GM12878 (cell line): ENCODE data around the gene PTAFR. TPM values are rescaled to one million over a fixed set of nuclear protein-coding genes. Genes with fewer than 3 reads are reported as not detected.

ENCODE experiments used
- ATAC-seq: fragments of 200-7000 bp; cut with Tn5 transposase; 3 replicates; pipeline ENCODE4 v1.9.1; 2020; ENCODE audit warnings: mild to moderate bottlenecking, moderate library complexity
- BruUV-seq: library from RNA; stranded (reverse); fragments of 400-500 nt; replicated peaks from 2 replicates; lab custom pipeline; 2021; lab: Mats Ljungman, UMichigan
- CTCF ChIA-PET: fragments of 300-600 bp; sonication (Branson Sonifier 250); formaldehyde crosslinking; extraction: SDS; loops from one replicate; lab custom pipeline; 2021; ENCODE audit warnings: inconsistent platforms; lab: Yijun Ruan, JAX
- POLR2A ChIA-PET: fragments of 350-600 bp; formaldehyde crosslinking; extraction: SDS; loops from one replicate; lab custom pipeline; 2021; ENCODE audit warnings: inconsistent platforms; lab: Charles Lee
- RAD21 ChIA-PET: fragments of 300-600 bp; sonication (Branson Sonifier 250); formaldehyde crosslinking; loops from one replicate; lab custom pipeline; 2023; ENCODE audit warnings: antibody characterized with exemption; ENCODE audit not compliant: unreplicated experiment; lab: Charles Lee
- SMC1A ChIA-PET: fragments of 300-600 bp; sonication (Branson Sonifier 250); formaldehyde crosslinking; loops from one replicate; lab custom pipeline; 2023; ENCODE audit not compliant: unreplicated experiment, uncharacterized antibody; lab: Charles Lee
- DNase-seq: peaks from one replicate; pipeline ENCODE4 v3.0.0-alpha.2; 2011; ENCODE audit warnings: low read depth, low spot score
- FAIRE-seq: peaks from 3 replicates; lab custom pipeline; 2011; peaks lifted over from hg19 to GRCh38; lab: Jason Lieb, UNC
- H2AFZ ChIP-seq: 2 replicates; pipeline ENCODE4 v1.6.0; 2011; ENCODE audit warnings: low read depth, low read length, control low read depth; ENCODE audit not compliant: control insufficient read depth
- H3K27ac ChIP-seq: 2 replicates; pipeline ENCODE4 v1.5.1; 2011; ENCODE audit warnings: control low read depth; ENCODE audit not compliant: control insufficient read depth, insufficient read depth
- H3K27me3 ChIP-seq, 2 experiments: replicated peaks in 1 of 2; 2 replicates each; pipeline versions ENCODE4 v1.6.0 to v1.6.1; 2011; ENCODE audit warnings: low read length in 1 of 2; ENCODE audit not compliant: control insufficient read depth in 2 of 2, insufficient read depth in 2 of 2
- H3K36me3 ChIP-seq, 2 experiments: 2 replicates each; pipeline ENCODE4 v1.5.1; 2011; ENCODE audit warnings: low read length in 1 of 2; ENCODE audit not compliant: control insufficient read depth in 2 of 2, insufficient read depth in 2 of 2
- H3K4me1 ChIP-seq: 2 replicates; pipeline ENCODE4 v1.6.1; 2011; ENCODE audit warnings: mild to moderate bottlenecking, low read length, moderate library complexity, mixed read lengths; ENCODE audit not compliant: control insufficient read depth, insufficient read depth
- H3K4me2 ChIP-seq: 2 replicates; pipeline ENCODE4 v1.6.0; 2011; ENCODE audit warnings: control low read depth; ENCODE audit not compliant: control insufficient read depth, insufficient read depth
- H3K4me3 ChIP-seq: fragments of 200-600 bp; sonication (generic); 2 replicates; pipeline ENCODE4 v1.5.1; 2016
- H3K79me2 ChIP-seq: 2 replicates; pipeline ENCODE4 v1.6.0; 2011; ENCODE audit warnings: low read length; ENCODE audit not compliant: control insufficient read depth, insufficient read depth
- H3K9ac ChIP-seq: 2 replicates; pipeline ENCODE4 v1.8.0; 2011; ENCODE audit warnings: low read length, control low read depth, mixed read lengths; ENCODE audit not compliant: control insufficient read depth, insufficient read depth
- H3K9me3 ChIP-seq: replicated peaks from 3 replicates; pipeline ENCODE4 v1.5.1; 2011; ENCODE audit warnings: mild to moderate bottlenecking, low read length; ENCODE audit not compliant: control insufficient read depth, insufficient read depth
- H4K20me1 ChIP-seq: 2 replicates; pipeline ENCODE4 v1.6.0; 2011; ENCODE audit not compliant: control insufficient read depth, insufficient read depth
- BCL11A ChIP-seq: IDR thresholded peaks from 2 replicates; pipeline ENCODE4 v1.6.1; 2011; ENCODE audit warnings: low read depth, low read length
- BMI1 ChIP-seq: fragments of 450-650 bp; IDR thresholded peaks from 2 replicates; pipeline ENCODE4 v1.6.1; 2016; ENCODE audit warnings: mild to moderate bottlenecking, moderate library complexity, borderline replicate concordance
- CREB1 ChIP-seq: IDR thresholded peaks from 2 replicates; pipeline ENCODE4 v1.6.1; 2012; ENCODE audit warnings: low read depth, mild to moderate bottlenecking, inconsistent platforms
- ETV6 ChIP-seq, 2 experiments: fragments of 450-650 bp in 1 of 2; IDR thresholded peaks in 1 of 2; conservative IDR thresholded peaks in 1 of 2; 2 replicates each; pipeline ENCODE4 v1.6.1; 2014; ENCODE audit warnings: antibody characterized with exemption in 1 of 2, borderline replicate concordance in 1 of 2, low read depth in 1 of 2, mild to moderate bottlenecking in 1 of 2, moderate library complexity in 1 of 2
- KLF5 ChIP-seq: fragments of 450-650 bp; IDR thresholded peaks from 2 replicates; pipeline ENCODE4 v1.6.1; 2014; ENCODE audit warnings: mild to moderate bottlenecking; ENCODE audit not compliant: partially characterized antibody
- MEF2A ChIP-seq: IDR thresholded peaks from 2 replicates; pipeline ENCODE4 v1.6.1; 2011; ENCODE audit warnings: low read depth, mild to moderate bottlenecking, low read length, moderate library complexity; ENCODE audit not compliant: insufficient read depth
- NFXL1 ChIP-seq: fragments of 450-650 bp; IDR thresholded peaks from 2 replicates; pipeline ENCODE4 v1.6.1; 2017; ENCODE audit warnings: antibody characterized with exemption, mild to moderate bottlenecking, borderline replicate concordance
- POLR2A ChIP-seq: IDR thresholded peaks from 2 replicates; pipeline ENCODE4 v1.6.1; 2011; ENCODE audit warnings: low read depth, mild to moderate bottlenecking, low read length
- SMAD1 ChIP-seq: fragments of 450-650 bp; IDR thresholded peaks from 2 replicates; pipeline ENCODE4 v1.6.1; 2018; ENCODE audit warnings: mild to moderate bottlenecking, low read depth; ENCODE audit not compliant: partially characterized antibody
- TBL1XR1 ChIP-seq: IDR thresholded peaks from 2 replicates; pipeline ENCODE4 v1.6.1; 2012; ENCODE audit warnings: low read depth, low read length, improper control_type of control experiment
- ZNF592 ChIP-seq: fragments of 450-650 bp; IDR thresholded peaks from 2 replicates; pipeline ENCODE4 v1.6.1; 2017; ENCODE audit warnings: mild to moderate bottlenecking, moderate library complexity
- WGBS: methylation state at CpG from one replicate; pipeline ENCODE4 v1.1.6; 2016; ENCODE audit warnings: low lambda C conversion rate; ENCODE audit not compliant: insufficient replicate concordance, insufficient coverage; ENCODE audit errors: missing lambda C conversion rate; 5-methylcytosine and 5-hydroxymethylcytosine counted together
- in situ Hi-C: fragments of 300-500 bp; cut with MboI; formaldehyde crosslinking; loops from 9 replicates; pipeline ENCODE4 v1.14.3; 2018; ENCODE audit warnings: mixed read lengths
- intact Hi-C: fragments of 100-400 bp; cut with micrococcal nuclease; formaldehyde crosslinking; loops from one replicate; pipeline ENCODE4 v1.14.2; 2022; ENCODE audit not compliant: unreplicated experiment
- polyA plus RNA-seq, 11 experiments: library from polyadenylated mRNA; depleted of rRNA in 4 of 11; unstranded in 6 of 11; stranded (reverse) in 5 of 11; fragments of >200 nt; fragmentation: Nextera tagmentation in 4 of 11; fragmentation: Illumina TruSeq in 1 of 11; extraction: Ambion mirVana in 4 of 11; extraction: Trizol in 1 of 11; gene quantifications; 1 replicate in 1 of 11; 2 replicates in 10 of 11; pipeline versions ENCODE4 v1.2.1 to v1.2.3, GENCODE V29; 2011 to 2016; ENCODE audit warnings: inconsistent platforms in 2 of 11, missing spikeins in 2 of 11, low read depth in 1 of 11
- total RNA-seq, 4 experiments: library from RNA; depleted of rRNA in 3 of 4; stranded (reverse); fragments of >200 nt in 3 of 4; fragmentation: Illumina TruSeq in 1 of 4; extraction: Trizol in 1 of 4; gene quantifications; 2 replicates each; pipeline versions ENCODE4 v1.2.1 to v1.2.3, GENCODE V29; 2013 to 2021
- TF ChIP-seq, protein P1 (sequence below): IDR thresholded peaks from 2 replicates; pipeline ENCODE4 v1.6.1; 2011; ENCODE audit warnings: low read depth, mild to moderate bottlenecking, low read length, moderate library complexity, borderline replicate concordance; ENCODE audit errors: extremely low read depth
- TF ChIP-seq, protein P2 (sequence below): fragments of 450-650 bp; IDR thresholded peaks from 2 replicates; pipeline ENCODE4 v1.6.1; 2018; ENCODE audit warnings: mild to moderate bottlenecking, low read depth, moderate library complexity; ENCODE audit not compliant: partially characterized antibody

Gene PTAFR
- total and polyA plus RNA-seq, 10 of the 15 experiments (the other 5 are each of a cell fraction or from before 2014, with no cell fraction given), result 17.5 to 251 (median 27.7) TPM

DNA sequence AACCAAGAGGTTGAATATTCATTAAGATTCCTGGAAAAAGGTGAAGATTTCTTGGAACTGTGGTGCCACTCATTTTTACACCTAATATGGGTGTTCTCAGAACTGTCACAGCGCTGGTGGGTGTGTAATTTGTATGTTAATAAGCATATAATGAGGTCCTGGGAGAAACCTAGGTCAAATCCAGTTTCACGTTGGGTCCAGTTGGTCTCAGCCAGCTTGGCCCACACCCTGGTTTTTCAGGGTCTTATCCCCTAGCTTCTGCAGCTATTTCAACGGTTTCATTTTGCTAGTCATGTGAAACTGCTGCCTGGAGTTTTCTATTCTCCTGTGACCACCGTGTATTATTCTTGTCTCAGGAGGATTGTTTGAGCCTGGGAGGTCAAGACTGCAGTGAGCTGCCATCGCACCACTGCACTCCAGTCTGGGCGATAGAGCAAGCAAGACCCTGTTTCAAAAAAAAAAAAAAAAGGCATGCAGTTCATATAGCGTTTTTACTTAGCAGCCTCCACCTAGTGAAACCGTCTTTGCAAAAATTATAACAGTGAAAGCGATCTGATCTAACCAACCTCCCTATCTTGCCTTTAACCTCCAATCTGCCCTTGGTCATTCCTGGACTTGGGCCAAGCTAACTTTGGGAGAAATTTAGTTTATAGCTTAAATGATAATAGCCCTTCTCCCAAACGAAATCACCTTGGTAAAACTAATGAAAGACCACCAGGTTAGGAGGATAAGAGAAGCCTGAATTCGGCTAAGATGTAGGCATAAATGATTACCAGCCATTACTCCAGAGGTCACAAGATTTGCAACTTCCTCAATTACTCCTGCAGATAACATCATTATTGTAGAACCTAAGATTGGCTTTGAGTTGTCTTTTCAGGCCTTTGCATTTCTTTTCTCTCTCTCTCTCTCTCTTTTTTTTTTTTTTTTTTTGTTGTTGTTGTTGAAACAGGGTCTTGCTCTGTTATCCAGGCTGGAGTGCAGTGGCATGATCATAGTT is 44.0 kb downstream of the PTAFR start (continued):
- TF ChIP-seq ZNF592, result no peak

GRCh38 chr1:28130901-28131300 is 45.6 kb downstream of the PTAFR start:
- FAIRE-seq, result no peak
- in situ Hi-C loops, result no loop called here
- TF ChIP-seq CREB1, result no peak
- TF ChIP-seq POLR2A, result no peak
- TF ChIP-seq BCL11A, result no peak
- TF ChIP-seq ETV6 (conservative IDR thresholded peaks at IDR 0.05 in 1 of 2, IDR thresholded peaks at IDR 0.05 in 1 of 2; ENCODE audit: borderline replicate concordance in 1 of 2, low read depth in 1 of 2), result no peak
- no peak for TF ChIP-seq BMI1
- TF ChIP-seq, protein P1, sequence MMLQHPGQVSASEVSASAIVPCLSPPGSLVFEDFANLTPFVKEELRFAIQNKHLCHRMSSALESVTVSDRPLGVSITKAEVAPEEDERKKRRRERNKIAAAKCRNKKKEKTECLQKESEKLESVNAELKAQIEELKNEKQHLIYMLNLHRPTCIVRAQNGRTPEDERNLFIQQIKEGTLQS, result no peak
- TF ChIP-seq SMAD1, result no peak
- TF ChIP-seq, protein P2, sequence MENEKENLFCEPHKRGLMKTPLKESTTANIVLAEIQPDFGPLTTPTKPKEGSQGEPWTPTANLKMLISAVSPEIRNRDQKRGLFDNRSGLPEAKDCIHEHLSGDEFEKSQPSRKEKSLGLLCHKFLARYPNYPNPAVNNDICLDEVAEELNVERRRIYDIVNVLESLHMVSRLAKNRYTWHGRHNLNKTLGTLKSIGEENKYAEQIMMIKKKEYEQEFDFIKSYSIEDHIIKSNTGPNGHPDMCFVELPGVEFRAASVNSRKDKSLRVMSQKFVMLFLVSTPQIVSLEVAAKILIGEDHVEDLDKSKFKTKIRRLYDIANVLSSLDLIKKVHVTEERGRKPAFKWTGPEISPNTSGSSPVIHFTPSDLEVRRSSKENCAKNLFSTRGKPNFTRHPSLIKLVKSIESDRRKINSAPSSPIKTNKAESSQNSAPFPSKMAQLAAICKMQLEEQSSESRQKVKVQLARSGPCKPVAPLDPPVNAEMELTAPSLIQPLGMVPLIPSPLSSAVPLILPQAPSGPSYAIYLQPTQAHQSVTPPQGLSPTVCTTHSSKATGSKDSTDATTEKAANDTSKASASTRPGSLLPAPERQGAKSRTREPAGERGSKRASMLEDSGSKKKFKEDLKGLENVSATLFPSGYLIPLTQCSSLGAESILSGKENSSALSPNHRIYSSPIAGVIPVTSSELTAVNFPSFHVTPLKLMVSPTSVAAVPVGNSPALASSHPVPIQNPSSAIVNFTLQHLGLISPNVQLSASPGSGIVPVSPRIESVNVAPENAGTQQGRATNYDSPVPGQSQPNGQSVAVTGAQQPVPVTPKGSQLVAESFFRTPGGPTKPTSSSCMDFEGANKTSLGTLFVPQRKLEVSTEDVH, result no peak
- TF ChIP-seq KLF5, result no peak
- TF ChIP-seq TBL1XR1, result no peak
- TF ChIP-seq MEF2A, result no peak
- TF ChIP-seq NFXL1, result no peak

More at GRCh38 chr1:28130901-28131300, 45.6 kb downstream of the PTAFR start:
- whole genome bisulfite sequencing, result 82% methylated on average over 6 of the region's 6 CpGs
- ChIA-PET CTCF (interaction anchor here (1.6 to 2.1 kb wide), 2 partner anchors 14 kb away, joined by 6 to 10 read pairs; no protein-coding TSS in a partner anchor), POLR2A (interaction anchor here (0.8 to 2.3 kb wide), 4 partner anchors 12 to 18 kb away, joined by 6 to 14 read pairs (median 6); no protein-coding TSS in a partner anchor), RAD21 (interaction anchor here (0.7 to 2.9 kb wide), 2 partner anchors 43 to 255 kb away, joined by 3 to 7 read pairs; partner anchors contain the start of gene EYA3), SMC1A (interaction anchor here (1.6 to 8.3 kb wide), 4 partner anchors 13 to 76 kb away, joined by 4 to 41 read pairs (median 15); no protein-coding TSS in a partner anchor)
- no TSS peak for BruUV-seq
- Histone ChIP-seq H3K79me2 (no peaks in the 10 kb centered on the region), H2AFZ (no peak overlapping the region), H3K9me3 (peaks cover 3% of the 10 kb centered on the region; the same call in 2 of the 3 replicates), H3K4me2 (no peak overlapping the region), H3K27me3 (no peaks in the 10 kb centered on the region), H3K36me3 (no peaks in the 10 kb centered on the region), H3K4me1 (peaks cover 61% of the 10 kb centered on the region), H3K9ac (no peak overlapping the region), H3K27ac (no peak overlapping the region), H4K20me1 (no peaks in the 10 kb centered on the region), H3K4me3 (no peak overlapping the region)
- intact Hi-C loops, result no loop called here
- no peak for DNase-seq
- ATAC-seq, result no peak
